Activated T-helper 9 cell treated with anti-CD3 and anti-CD28 coated beads, Interleukin-2, amount 50 U/mL, for 16 hours (primary cell): ENCODE results near the gene RHBDD1.

Experiments
- DNase-seq: peaks from one replicate; pipeline ENCODE4 v3.0.0-alpha.2; 2020; ENCODE audit warnings: low read depth

RHBDD1 gene

DNA sequence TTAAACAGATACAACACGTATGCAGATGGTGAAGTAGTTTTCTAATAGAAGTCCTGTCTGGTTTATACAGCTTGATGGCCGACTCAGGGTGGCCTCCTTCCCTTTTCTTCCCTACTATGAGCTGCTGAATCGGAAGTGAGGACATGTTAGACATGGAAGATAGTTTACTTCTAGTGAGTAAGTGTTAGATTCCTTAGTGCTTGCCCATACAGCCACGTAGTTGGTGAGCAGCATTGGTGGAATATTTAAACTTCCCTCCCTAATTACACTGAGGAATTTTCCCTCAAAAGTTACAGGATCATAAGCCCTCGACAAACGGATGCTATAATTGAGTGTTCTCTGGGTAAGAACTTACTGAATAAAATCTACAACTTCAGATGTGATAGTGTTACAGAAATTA is 52.1 kb downstream of the RHBDD1 start:
- no peak for DNase-seq

DNA sequence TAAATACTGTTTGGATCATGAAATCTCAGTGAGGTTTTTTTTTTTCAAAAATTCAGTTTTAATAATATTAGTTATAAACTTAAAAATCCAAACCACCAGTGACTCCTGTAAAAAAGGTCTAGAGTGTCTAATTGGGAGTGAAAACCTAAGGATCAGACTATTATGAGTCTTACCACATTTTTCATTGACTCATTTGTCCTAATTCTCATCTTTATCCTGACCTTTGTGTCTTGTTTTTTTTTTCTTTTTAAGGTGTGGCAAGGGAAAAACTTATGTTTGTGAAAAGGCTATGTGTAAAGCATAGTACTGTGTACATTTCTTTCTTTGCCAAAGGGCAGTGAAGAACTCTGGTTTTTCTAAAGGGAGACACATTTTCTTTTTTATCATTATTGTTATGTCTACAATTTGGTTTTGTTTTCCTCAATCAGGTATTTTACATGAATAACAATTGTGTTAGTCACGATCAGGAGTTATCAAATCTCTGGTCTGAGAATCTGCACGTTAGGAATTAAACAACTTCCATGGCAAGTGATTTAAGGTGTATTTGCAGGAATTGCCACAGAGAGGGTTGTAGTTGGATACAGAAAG is 52.6 kb downstream of the RHBDD1 start:
- DNase-seq, result no peak

DNA sequence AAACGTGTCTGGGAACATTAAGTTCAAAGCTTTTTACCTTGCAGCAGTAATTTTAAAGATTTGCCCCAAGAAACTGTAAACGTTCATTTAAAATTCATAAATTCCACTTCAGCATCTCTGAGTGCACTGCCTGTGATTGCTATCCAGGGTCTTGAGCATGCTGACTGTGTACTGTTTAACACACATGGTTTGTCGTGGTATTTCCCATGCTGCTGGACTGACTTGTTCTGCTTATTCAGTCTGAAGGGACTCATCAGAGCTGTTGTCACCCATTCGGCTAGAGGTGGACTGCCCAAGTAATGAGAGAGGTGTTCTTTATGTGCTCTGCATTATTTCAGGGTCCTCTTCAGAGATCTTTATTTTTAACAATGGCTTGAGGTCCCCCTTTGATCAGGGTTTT is 53.1 kb downstream of the RHBDD1 start:
- no peak for DNase-seq

DNA sequence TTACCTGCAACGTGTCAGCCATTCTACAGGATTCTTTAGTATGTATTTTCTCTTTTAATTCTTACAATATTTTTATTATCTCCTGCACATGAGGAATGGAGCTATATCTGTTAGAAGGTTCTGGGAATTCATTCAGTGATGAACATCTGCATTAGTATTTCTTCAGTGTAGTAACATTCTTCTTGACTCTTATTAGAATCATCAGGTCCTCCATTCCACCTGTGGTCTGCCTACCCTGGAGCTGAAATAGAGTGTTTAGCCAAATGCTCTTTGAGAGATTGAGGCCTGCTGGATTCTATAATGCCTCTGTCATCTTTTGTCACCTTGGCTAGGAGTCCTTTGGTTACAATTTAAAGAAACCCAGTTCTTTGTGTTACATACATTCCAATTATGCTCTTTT is 54.4 kb downstream of the RHBDD1 start:
- DNase-seq, result no peak

DNA sequence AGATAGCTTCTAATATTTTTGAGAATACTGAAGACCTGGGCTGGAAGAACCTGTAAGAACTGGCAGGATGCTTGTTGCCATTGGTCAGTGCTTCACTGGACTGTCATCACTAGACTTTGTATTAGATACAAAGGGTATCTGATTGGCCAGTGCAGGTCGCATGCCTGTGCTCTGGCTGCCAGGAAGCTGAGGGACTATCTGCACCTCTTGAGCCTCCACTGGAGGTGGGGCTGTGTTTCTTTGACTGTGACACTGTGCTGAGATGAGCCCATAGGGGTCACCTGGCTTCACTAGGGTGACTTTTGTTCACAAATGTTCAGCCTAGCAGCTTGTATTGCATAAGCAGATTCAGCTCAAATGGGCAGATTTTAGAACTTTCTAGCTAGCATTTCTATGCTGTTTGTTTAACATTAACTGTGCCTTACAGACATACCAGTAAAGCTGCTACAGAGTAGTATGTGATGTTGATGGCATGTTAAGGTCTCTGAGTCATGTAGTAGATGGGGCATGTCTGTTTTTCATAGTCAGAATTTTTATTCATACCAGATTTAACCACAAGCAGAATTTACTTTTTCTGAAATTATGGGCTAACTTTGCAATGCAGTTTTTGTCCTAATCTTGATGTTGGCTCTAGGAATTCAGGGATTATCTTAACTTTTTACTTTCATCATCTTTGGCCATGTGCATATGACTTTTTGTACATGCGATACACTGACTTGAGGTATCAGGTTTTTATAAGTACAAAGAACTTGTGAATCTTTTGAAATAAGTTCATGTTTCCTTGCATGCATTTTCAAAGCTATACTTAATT is 56.1 kb downstream of the RHBDD1 start:
- no peak for DNase-seq

DNA sequence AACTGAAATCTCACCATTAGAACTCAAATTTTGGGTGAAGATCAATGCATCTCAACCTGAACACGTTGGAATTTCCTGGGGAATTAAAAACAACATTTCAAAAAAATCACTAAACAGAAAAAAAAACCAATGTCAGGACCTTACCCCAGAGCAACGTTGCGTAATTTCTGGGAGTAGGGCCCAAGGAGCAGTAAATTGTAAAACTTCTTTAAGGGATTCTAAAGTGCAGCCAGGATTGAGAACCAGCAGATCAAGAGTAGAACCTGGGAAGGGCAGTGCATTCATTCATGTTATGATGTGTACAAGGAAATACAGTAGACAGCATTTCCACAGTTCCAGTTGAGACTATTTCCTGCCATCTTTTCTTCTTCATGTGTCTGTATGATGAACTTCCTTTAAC is 56.9 kb downstream of the RHBDD1 start:
- DNase-seq, result no peak

DNA sequence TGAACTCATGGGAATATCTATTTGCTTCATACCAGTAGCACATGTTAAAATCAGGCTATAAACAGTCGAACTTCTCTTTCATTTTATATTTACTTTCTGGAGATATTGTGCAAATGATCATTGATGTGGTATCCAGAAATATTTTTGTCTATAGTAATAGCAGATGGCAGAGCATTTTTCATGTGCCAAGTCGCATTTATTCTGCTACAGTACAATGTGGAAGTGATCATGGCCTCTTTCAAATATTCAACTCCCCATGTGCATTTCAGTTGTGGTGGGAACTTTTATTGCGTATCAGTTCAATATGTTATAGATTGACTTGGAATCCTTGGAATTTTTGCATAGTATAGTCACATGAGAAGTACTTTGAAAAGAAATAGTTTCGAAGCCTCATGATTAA is 57.4 kb downstream of the RHBDD1 start:
- DNase-seq, result no peak

DNA sequence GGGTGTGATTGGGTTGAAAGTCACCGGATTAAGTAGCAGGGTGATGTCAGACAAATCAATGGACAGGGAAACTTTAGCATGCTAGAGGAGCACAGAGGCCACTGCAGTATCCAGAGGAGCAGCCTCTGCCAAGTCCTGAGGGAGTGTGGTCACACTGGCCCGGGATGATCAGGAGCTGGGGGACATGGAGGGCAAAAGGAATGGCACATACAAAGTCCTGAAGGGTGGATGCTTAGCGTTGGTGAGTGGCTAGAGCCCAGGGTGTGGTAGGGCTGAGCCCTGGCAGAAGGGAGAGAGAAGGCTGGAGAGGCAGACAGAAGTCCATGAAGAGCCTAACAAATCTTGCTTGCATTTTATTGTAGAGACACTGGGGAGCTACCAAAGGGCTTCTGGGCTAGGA is 58.9 kb downstream of the RHBDD1 start:
- no peak for DNase-seq

DNA sequence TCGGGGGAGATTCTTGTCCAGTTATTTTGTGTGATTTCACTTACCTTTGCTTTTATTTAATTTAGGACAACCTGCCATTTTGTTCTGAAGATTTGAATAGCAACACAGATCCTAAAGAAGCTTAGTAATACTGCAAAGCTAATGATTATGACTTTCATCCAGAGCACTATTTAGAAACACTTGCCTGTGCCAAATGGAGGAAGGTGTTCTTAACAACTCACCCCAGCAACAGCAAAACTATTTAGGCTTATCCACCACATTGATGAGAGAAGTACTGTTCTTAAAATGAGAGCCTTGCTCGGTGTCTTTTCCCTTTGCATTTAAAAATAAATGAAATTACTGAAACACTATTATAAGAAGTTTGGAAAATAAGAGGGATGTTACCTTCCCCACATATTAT is 59.7 kb downstream of the RHBDD1 start:
- DNase-seq, result no peak

DNA sequence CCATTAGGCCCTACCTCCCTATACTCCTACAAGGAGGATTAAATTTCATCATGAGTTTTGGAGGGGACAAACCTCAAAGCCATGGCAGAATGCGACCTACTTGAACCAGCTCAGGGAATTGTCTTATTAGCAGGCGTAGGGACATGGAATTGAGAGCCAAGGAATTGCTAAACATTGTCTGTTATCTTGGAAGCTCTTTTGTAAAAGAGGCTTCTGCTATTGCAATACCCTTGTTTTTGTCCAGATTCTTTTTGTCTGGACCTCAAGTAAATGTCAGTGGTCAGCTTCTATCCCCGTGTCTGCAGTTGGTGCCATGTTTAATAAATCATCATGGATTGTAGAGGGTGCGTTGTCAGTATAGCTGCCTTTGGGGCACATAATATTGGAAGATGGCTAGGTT is 62.3 kb downstream of the RHBDD1 start:
- DNase-seq, result no peak

DNA sequence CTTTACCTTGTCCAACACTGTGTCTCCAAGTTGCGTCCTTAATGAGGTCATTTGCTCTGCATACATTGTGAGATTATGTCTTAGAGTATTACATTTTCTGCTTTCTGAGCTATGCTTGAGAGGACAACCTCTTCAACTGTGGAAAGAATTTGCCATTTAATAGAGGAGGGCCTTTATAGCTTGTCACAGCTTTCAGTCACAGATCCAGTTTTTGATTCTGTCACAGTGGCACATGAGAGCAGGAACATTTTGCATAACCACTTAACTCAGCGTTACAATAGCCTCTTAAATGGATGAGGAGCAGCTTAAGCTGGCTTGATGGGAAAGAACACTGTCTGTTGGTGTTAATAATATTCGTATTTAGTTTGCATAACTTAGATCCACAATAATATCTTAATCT is 63.0 kb downstream of the RHBDD1 start:
- DNase-seq, result no peak

DNA sequence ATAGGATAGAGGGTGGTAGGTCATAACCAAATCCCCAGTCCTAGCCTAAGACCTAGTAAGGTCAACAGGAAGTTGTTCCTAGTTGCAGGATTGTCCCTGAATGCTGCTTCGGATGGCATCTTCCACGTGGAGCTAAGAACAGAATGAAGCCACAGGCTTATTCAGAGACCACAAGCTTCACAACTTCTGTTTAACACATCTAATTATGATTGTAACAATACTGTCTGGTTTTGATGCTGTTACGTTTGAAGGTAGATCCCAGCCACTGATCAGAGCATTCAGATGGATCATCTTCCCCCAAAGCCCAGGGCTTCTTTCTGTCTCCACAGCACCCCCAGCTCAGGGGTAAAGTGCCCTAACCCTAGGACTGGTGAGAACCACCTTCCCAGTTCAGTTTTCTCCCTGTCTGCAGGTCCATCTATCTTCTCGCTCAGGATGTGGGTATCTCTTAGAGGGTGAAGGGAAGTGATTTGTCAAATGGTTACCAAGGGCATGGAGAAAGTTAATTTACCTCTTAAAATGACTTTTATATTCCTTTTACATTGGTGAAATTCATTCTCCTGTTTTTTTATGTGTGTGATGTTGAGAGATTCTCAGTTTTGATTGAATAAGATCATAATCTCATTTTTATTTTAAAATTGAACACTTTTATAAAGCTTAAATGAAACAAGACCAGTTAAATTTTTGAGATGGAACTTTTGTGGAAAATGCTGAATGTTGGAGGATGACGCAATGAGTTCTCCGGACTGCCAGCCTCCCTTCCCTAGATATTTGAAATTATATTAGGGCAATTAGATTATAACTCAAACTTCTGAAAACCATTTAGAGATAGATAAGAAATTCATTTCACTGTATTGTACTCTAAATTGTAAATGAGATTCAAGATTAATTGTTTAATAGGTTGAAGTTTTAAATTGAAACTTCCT is 66.5 kb downstream of the RHBDD1 start:
- DNase-seq, result no peak

DNA sequence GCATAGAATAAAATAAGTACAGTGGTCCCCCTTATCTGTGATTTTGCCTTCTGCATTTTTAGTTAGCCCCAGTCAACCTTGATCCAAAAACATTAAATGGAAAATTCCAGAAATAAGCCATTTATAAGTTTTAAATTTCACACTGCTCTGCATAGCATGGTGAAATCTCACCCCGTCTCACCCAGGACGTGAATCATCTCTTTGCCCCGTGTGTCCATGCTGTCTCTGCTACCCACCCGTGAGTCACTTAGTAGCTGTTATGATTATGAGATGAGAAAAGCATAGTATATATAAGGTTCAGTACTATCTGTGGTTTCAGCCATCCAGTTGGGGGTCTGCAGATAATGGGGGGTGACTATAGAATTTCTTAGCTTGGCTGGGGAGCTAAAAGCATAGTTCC is 67.3 kb downstream of the RHBDD1 start:
- DNase-seq, result no peak

DNA sequence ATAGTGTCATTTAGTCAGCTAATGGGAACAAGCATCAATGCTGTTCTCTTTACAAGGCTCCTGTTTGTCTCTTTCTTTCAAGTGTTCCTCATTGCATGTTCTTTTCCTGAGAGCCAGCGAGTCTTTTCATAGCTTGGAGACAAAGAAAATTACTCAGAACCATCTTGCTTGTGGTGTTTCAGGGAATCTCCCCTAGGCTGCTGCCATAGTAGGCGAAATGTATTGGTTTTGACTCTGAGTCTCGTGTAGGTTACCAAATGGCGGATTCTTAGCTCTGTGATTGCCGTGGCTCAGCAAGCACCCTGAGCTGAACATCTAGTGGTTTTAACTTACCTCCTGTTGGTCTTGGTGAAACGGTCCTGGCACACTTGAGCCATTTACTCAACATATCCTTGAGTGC is 68.7 kb downstream of the RHBDD1 start:
- DNase-seq, result no peak

DNA sequence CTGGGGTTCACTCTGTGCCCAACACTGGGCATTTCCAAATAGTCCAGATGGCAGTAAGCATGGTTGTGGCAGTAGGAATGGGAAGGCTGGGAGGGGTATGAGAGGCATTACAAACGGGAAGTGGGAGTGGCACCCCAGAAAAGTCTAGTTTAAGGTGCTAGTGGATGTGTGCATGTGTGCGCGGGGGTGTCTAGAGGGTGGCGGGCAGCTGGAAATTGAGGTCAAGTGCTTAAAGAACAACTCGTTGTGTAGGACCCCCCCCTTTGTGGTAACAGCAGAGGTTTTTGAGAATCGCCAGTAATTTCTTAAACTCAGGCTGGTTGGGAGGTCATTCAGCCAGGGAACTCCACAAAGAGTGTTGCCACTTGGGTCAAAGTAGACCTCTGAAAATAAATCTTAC is 69.9 kb downstream of the RHBDD1 start:
- DNase-seq, result no peak

DNA sequence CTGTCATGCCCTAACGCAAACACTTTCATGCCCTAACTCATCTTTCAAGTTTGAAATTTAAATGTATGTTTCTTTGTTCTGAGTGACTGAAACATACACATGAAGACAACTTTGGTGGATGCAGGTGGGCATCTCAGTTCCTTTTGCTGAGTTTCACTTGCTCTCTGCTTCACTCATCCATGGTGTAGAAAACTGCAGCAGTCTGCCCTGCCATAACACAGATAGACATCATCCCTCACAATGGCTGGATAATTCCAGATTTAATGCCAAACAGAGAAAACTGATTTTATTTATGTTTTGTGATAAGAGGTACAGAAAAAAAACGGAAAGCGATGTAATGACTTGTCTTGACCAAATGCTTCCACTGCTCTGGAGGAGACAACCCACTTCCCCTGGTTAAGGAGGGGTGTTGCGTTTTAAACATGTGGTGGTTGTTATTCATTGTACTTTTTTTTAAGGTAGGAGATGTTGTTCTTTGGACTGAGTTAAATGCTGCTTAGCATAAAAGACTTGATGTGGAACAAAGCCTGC is 70.4 kb downstream of the RHBDD1 start:
- DNase-seq, result no peak

DNA sequence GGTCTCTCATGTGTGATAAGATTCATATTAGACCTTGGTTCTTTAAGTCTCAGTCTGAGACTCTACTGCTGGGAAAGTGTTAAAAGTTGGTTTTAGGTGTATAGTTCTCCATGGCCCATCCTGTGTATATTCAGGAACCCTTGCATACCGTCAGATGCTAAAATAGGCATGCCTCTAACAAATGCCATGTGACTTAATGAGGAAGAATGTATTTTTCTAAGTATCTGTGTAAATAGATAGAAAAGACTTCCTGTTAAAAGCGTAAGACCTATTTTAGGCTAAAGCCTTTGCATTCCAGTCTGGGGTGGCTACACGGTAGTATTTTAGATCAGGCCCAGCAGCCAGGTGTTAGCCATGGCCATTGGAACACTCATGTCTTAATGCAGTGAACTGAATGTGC is 73.3 kb downstream of the RHBDD1 start:
- no peak for DNase-seq

DNA sequence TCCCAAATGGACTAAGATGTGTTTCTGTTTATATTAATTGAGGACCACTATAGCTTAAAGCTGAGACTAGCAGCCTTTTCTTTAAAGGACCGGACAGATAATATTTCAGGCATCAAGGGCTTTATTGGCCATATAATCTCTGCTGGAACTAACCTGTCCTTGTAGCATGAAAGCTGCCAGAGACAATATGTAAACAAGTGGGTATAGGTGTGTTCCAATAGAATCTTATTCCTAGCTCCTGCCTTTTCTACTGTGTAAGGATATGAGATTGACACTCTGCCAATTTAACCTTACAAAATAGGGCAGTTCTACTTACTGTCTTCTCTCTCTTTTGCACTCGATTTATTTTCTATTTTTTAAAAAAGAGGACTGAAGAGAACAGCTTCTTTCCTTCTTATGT is 74.0 kb downstream of the RHBDD1 start:
- no peak for DNase-seq

DNA sequence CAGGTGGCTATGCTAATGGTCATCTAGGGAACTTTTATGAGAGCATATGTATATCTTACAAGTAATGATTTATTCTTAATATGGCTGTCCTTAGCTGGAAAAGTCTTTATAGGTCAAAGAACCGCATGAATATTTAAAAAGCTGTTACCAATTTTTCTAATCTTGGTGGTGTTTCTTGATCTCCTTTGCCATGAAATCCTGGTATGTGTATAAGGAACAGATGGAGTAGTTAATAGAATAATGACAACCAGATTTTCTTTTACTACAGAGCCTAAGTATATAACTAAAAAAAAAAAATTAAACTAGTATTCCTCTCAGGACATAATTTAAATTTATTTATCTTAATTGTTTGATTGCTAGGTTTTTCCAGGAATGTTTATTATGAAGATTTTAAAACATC is 74.5 kb downstream of the RHBDD1 start:
- no peak for DNase-seq

DNA sequence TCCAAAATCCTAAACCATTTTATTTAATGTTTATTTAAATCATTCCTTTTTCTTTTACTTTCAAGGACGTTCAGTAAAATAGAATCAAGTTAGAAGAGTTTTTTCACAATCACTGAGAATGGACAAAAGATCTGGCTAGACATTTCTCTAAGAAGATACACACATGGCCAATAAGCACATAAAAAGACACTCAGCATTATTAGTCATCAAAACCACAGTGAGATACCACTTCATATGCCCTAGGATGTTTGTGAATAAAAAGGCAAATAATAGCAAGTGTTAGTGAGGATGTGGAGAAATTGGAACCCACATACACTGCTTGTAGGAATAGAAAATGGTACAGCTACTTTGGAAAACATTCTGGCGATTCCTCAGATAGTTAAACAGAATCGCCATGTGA is 76.1 kb downstream of the RHBDD1 start:
- DNase-seq, result no peak

DNA sequence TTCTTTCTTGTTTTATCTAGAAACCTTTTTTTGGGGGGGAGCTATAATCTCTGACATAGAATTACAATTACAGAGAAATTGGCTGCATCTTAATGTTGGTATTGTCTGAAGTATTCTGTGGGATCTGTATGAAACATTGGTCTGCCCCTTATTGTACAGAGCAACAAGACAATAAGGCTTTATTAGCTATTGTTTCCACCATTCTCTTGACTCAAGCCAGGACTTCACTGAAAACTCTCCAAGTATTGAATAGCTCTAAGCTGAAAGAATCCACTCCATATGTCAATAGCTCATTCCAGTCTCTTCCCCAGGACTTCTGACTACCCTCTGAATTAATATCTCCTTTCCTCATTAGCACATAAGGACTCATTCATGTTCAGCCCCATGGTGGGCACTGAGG is 77.8 kb downstream of the RHBDD1 start:
- no peak for DNase-seq

DNA sequence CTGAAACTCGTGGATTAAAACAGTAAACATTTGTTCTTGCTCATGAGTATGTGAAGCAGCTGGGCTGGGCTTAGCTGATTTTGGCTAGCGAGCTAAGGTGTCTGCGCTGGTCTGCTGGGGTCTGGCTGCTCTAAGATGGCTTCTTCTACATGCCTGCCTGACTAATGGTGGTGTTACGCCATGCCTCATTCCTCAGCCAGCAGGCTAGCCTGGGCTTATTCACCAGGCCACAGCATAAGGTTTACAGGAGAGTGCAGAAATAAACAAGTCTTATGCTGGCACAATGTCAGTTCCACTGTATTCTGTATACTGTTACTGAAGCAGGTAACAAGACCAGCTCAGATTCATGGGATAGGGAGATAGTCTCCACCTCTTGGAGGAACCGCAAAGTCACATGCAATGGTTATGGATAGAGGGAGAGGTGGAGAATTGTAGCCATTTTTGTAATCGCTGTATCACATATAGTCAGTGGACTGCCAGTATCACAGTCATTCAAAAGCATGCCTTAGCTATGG is 80.0 kb downstream of the RHBDD1 start:
- DNase-seq, result no peak

DNA sequence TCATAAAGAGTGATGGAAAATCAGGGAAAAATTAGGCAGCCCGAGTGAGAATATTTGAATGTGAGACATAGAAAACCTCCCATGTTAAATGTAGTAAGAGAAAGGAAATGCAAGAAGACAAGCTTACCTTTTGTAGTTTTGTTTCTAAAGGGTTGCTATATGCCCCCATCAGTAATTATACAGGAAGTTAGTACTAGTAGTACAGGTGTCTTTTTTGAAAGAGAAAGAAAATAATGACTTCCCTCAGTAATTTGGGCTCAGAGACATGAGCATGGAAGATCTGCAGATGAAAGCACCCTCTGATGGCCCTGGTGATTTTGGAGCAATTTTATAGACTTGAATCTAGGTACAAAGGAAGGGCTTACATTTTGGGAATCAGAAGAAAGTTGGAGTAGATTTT is 80.8 kb downstream of the RHBDD1 start:
- DNase-seq, result no peak
